K562 treated with DMSO at 1 percent for 4 hours (cell line): ENCODE measurements around the gene TMPRSS6. TPM values are rescaled to one million over a fixed set of nuclear protein-coding genes. Genes with fewer than 3 reads are reported as not detected.

Source experiments
- total RNA-seq: library from RNA; unstranded; fragments of 300-600 nt; gene quantifications from 2 replicates; pipeline ENCODE4 v1.2.3, GENCODE V29; 2022; ENCODE audit not compliant: insufficient read depth

The TMPRSS6 gene
- not detected in 2 replicates for total RNA-seq

DNA sequence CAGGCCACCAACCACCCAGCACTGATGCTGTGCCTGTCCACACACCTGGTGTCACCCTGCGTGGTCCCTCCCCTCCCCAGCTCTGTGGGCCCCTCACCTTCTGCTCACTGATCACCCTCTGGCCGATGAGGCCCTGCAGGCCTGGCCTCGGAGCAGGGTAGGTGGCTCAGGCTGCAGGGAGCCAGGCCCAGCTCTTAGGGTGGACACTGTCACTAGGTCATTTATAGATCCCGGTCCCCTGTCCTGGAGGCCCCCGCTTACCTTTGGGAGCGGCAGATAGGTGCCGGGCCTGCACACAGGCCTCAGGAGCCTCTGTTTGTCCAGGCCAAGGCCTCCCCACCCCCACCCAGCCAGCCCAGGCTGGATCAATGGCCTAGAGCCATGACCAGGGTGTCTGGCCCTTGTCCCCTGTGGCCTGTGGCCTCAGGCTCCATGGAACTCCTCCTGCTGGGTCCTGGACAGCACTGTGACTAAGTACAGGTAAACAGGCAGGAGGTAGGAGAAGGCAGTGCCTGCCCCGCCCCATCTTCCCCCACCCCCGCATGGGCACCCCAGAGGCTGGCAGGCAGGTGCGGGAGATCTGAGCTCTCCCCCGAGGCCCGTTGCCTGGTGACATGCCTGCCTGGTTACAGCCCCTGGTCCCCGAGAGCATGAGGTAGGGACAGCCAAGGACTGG, at the start of gene TMPRSS6:
Gene TMPRSS6 (minus strand): TSS at position 472 of the 676 bp plus-strand sequence. CDS start 6,296 bp downstream, outside the sequence.

DNA sequence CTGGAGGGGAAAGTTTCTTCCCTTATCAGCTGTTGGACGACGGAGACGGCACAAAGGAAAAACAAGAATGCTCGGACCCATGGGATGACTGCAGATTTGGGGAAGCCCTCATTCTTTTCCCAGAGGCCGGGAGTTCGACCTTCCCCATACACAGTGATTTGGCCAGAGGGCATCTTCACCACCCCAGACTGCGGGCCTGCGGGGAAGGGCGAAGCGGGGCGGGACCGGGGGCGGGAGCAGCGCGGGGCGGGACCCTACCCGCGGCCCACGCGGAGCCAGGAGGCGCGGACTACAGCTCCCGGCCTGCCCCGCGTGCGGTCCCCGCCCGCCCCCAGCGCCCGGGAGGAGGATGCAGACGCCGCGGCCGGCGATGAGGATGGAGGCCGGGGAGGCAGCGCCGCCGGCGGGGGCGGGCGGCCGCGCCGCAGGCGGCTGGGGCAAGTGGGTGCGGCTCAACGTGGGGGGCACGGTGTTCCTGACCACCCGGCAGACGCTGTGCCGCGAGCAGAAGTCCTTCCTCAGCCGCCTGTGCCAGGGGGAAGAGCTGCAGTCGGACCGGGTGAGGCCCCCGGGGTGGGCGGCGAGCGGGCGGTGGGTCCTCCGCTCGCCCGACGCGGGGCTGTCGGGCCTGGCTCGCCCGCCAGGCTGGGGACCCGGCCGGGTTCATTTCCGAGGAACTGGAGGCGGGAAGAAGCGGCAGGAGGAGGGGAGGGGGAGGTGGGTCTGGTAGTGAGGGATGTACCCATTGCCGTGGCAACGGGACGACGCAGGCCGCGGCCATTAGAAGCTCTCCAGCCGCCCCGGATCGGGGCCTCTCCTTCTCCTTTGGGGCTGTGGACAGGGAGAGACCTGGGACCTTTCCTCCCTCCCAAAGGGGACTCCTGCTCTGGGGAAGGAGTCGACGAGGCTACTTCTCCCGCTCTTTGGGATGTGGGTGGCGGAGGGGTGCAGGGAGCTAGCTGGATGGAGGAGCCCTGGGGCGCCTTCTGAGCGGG, 57.8 kb downstream of the TMPRSS6 start, which contains the start of gene KCTD17:
Gene KCTD17 (plus strand): TSS at position 352 of the 995 bp plus-strand sequence. CDS start 19 bp downstream, at position 371.

DNA sequence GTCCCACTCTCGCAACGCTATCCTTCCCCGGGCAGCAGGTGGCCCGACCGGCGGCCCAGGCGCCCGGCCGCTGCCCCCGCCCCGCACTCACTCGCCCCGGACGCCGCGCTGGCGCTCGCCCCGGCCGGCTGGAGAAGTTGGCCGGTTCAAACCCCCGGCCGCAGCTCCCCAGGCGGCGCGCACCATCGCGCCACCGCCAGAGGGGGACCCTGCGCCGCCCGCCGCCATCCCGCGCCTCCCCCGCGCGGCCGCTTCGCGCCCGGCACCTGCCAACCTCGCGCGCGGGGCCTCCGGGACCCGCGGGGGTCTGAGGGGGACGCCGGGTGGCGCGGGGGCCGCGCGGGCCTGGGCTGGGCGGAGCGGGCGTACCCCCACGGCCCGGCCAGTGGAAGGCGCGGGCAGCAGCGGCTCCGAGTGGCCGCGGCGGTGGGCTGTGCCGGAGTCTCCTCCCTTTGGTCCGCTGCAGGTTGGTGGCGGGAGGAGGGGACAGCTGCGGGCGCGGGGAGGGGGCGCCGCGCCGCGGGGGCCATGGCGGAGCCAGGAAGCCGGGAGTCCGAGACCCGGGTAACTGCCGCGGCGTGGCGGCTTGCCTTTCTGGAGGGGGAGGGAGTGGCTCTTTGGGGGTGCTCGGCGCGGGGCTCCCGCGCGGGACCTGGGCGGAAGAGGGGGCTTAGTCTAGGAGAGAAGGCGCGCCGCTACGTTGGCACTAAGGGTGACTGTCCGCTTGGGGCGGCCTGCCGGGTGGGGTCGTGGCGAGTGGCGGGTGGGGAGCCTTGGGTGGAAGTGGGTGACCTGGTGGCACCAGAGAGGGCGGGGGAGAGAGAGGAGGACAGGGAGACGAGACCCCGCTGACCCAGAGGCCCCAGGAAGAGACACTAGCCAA, 90.0 kb downstream of the TMPRSS6 start, which contains the start of the genes MPST and TST:
Gene MPST (plus strand): TSS at position 434 of the 883 bp plus-strand sequence. CDS start 95 bp downstream, at position 529.
Gene TST (minus strand): TSS at position 139 of the 883 bp plus-strand sequence. CDS start 715 bp downstream, outside the sequence.

Other genes with a start within 250 kb of the TMPRSS6 start
- 2.8 and 4.9 TPM in 2 replicates for gene NCF4, start 248.7 kb downstream of the TMPRSS6 start, total RNA-seq
- gene CSF2RB, start 196.1 kb downstream of the TMPRSS6 start, total RNA-seq, result 0.50 and 1.9 TPM in 2 replicates
- gene TST, start 90.3 kb downstream of the TMPRSS6 start, total RNA-seq, result 40.7 and 53.3 TPM in 2 replicates
- gene MPST, start 90.0 kb downstream of the TMPRSS6 start, total RNA-seq, result 144 and 150 TPM in 2 replicates
- not detected in 2 replicates for gene KCTD17, start 58.0 kb downstream of the TMPRSS6 start, total RNA-seq
- 0.87 and 0.94 TPM in 2 replicates for gene IL2RB, start 40.2 kb upstream of the TMPRSS6 start, total RNA-seq
- 1.4 and 1.5 TPM in 2 replicates for gene C1QTNF6, start 78.5 kb upstream of the TMPRSS6 start, total RNA-seq
- gene SSTR3, start 102.8 kb upstream of the TMPRSS6 start, total RNA-seq, result 0.37 TPM in 1 of 2 replicates, not detected in the other
- gene RAC2, start 134.6 kb upstream of the TMPRSS6 start, total RNA-seq, result 297 and 337 TPM in 2 replicates
- gene CYTH4, start 172.8 kb upstream of the TMPRSS6 start, total RNA-seq, result 0.37 and 0.47 TPM in 2 replicates